HEK293 (cell line): Measurements from ENCODE around the gene CPT1A.

ENCODE experiments used
- SCRT2 ChIP-seq: fragments of 450-650 bp; formaldehyde crosslinking; IDR thresholded peaks from 2 replicates; pipeline ENCODE4 v1.5.1; 2016; ENCODE audit warnings: missing biosample characterization, missing genetic modification characterization
- ZBTB1 ChIP-seq: fragments of 450-650 bp; formaldehyde crosslinking; IDR thresholded peaks from 2 replicates; pipeline ENCODE4 v1.5.1; 2016; ENCODE audit warnings: missing biosample characterization, missing genetic modification characterization
- ZBTB20 ChIP-seq: fragments of 450-650 bp; formaldehyde crosslinking; IDR thresholded peaks from 2 replicates; pipeline ENCODE4 v1.5.1; 2016; ENCODE audit warnings: missing biosample characterization, missing genetic modification characterization
- ZNF585B ChIP-seq: fragments of 450-650 bp; formaldehyde crosslinking; IDR thresholded peaks from 2 replicates; pipeline ENCODE4 v1.5.1; 2016; ENCODE audit warnings: missing biosample characterization, missing genetic modification characterization
- TF ChIP-seq, protein P1 (sequence below): fragments of 450-650 bp; formaldehyde crosslinking; IDR thresholded peaks from 2 replicates; pipeline ENCODE4 v1.5.1; 2016; ENCODE audit warnings: missing biosample characterization, missing genetic modification characterization
- TF ChIP-seq, protein P2 (sequence below): fragments of 450-650 bp; formaldehyde crosslinking; IDR thresholded peaks from 2 replicates; pipeline ENCODE4 v1.5.1; 2016; ENCODE audit warnings: missing biosample characterization, missing genetic modification characterization

GRCh38 chr11:68709062-68709461 lies 132.7 kb downstream of the CPT1A start:
- no peak for TF ChIP-seq ZBTB1 (tag by site-specific recombination)
- no peak for TF ChIP-seq SCRT2
- TF ChIP-seq, protein P1, sequence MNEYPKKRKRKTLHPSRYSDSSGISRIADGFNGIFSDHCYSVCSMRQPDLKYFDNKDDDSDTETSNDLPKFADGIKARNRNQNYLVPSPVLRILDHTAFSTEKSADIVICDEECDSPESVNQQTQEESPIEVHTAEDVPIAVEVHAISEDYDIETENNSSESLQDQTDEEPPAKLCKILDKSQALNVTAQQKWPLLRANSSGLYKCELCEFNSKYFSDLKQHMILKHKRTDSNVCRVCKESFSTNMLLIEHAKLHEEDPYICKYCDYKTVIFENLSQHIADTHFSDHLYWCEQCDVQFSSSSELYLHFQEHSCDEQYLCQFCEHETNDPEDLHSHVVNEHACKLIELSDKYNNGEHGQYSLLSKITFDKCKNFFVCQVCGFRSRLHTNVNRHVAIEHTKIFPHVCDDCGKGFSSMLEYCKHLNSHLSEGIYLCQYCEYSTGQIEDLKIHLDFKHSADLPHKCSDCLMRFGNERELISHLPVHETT (tag by site-specific recombination) = no peak
- TF ChIP-seq, protein P2, sequence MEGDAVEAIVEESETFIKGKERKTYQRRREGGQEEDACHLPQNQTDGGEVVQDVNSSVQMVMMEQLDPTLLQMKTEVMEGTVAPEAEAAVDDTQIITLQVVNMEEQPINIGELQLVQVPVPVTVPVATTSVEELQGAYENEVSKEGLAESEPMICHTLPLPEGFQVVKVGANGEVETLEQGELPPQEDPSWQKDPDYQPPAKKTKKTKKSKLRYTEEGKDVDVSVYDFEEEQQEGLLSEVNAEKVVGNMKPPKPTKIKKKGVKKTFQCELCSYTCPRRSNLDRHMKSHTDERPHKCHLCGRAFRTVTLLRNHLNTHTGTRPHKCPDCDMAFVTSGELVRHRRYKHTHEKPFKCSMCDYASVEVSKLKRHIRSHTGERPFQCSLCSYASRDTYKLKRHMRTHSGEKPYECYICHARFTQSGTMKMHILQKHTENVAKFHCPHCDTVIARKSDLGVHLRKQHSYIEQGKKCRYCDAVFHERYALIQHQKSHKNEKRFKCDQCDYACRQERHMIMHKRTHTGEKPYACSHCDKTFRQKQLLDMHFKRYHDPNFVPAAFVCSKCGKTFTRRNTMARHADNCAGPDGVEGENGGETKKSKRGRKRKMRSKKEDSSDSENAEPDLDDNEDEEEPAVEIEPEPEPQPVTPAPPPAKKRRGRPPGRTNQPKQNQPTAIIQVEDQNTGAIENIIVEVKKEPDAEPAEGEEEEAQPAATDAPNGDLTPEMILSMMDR (tag by site-specific recombination) = no peak
- TF ChIP-seq ZBTB20 (tag by site-specific recombination) = no peak
- TF ChIP-seq ZNF585B = no peak
